ENCODE results near the gene ATP10A. TPM values are rescaled to one million over a fixed set of nuclear protein-coding genes. Genes with fewer than 3 reads are reported as not detected.

The ATP10A gene
- total RNA-seq, 1 experiment from 2014 or later: 2.0 TPM

DNA sequence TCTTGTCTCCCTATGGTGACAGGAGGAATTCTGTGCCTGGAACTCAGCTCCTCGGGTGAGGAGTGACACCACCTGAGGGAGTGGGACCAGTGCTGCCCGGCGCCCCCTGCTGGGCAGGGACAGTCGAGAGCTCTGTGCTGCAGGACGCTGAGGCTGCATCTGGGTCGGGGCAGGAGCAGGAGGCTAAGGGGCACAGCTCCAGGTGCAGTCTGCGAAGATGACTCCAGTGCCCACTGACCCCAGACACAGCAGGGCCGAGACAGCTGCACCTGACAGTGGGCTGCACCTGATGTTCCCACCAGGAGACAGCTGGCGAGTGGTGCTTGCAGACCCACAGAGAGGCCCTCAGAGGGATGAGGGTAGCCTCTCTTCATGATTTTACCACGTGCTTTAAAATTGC lies 152.9 kb downstream of the ATP10A start:
- Histone ChIP-seq H3K27me3 (ENCODE audit: control insufficient read depth, insufficient read depth, low read length) (no peaks in the 10 kb centered on the region), H3K4me3 (ENCODE audit: insufficient read depth, low read depth, low read length) (no peak overlapping the region), H3K36me3 (replicated peaks; ENCODE audit: control insufficient read depth, insufficient read depth, low read length) (no peaks in the 10 kb centered on the region)
- DNase-seq: peak; percentile 94

DNA sequence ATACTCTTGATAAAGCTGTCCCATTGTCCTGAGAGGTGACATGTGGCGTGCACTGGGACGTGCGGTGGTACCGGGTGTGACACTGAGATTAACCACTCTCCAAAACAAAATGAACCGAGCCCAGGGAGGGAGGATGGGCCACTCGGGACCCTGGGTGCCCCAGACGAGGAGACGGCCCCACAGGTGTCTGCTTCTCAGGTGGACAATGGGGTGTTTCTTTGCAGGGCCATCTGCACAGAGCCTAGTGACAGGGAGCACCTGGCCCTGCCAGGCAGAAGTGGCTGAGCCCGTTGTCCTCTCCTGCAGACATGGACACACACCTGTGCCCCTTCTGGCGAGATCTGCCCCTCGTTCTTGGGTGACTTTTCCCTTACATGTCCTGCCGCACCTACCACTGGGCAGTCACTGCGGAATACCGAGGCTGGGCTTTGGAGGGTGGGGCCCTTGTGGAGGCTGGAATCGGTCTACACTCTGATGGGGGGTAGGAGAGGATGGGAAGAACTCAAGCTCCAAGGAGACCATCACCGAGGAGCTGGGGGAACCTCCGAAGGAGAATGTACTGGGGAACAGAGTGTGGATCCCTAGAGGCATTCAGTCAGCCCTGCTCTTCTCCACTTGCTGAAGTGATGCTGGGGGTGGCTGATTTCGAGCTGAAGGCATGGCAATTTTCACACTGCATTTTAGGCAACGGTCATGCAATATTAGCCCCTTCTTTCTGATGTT lies 153.5 kb downstream of the ATP10A start:
- H3K36me3 ChIP-seq (replicated peaks; ENCODE audit: control insufficient read depth, insufficient read depth, low read length): no peaks in the 10 kb centered on the region
- DNase-seq: peak; percentile 58
- H3K27me3 ChIP-seq (ENCODE audit: control insufficient read depth, insufficient read depth, low read length): no peaks in the 10 kb centered on the region
- H3K4me3 ChIP-seq (ENCODE audit: insufficient read depth, low read depth, low read length): no peak overlapping the region

DNA sequence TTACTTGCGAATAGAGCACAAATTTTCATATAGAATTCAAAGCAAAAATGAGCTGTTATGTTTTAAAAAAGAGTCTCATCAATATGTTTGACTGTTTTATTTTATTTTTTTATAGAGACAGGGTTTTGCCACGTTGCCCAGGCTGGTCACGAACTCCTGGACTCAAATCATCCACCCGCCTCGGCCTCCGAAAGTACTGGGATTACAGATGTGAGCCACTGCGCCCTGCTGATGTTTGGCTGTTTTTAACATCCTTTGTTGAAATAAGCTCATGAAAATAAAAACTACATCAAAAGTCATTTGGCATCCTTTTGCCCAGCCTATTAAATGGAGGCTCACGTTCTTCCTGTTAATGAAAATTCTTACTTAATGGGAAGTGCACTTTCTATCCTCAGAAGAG lies 154.7 kb downstream of the ATP10A start:
- no peak for DNase-seq
- no peak overlapping the region for H3K4me3 ChIP-seq (ENCODE audit: insufficient read depth, low read depth, low read length)
- H3K36me3 ChIP-seq (replicated peaks; ENCODE audit: control insufficient read depth, insufficient read depth, low read length): no peaks in the 10 kb centered on the region
- no peaks in the 10 kb centered on the region for H3K27me3 ChIP-seq (ENCODE audit: control insufficient read depth, insufficient read depth, low read length)

DNA sequence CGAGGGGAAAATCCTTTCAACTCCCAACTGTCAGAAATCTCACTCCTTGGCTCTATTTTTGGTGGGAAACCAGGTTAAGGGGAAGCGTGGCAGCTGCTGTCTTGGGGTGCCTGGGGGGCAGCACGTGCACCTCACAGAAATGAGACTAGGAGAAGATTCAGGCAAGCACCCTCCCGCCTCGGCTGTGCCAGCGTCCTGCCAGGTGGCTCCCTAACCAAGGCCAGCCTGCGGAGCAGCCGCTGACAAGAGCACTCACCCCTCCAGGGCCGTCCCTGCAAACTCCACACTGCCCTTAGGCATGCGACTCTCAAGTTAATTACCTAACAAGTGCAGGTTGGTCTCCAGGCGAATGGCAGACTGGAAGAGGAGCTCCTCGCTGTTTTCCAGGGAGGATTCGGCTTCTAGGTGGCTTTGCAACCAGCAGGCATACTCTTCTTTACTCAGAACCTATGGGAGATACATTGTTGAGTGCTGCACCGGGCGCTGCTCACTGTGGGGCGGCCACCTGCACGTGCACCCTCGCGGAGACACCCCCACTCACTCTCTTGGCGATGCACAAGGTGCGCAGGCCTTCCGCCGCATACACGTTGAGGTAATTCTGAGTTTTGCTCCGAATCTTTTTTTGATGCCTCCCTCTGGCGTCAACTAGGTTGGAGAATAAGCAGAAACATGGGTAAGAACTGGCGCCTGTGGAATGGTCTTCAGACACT lies 155.3 kb downstream of the ATP10A start:
- peak; percentile 55 for DNase-seq
- Histone ChIP-seq H3K27me3 (ENCODE audit: control insufficient read depth, insufficient read depth, low read length) (no peaks in the 10 kb centered on the region), H3K36me3 (replicated peaks; ENCODE audit: control insufficient read depth, insufficient read depth, low read length) (no peaks in the 10 kb centered on the region), H3K4me3 (ENCODE audit: insufficient read depth, low read depth, low read length) (no peak overlapping the region)

DNA sequence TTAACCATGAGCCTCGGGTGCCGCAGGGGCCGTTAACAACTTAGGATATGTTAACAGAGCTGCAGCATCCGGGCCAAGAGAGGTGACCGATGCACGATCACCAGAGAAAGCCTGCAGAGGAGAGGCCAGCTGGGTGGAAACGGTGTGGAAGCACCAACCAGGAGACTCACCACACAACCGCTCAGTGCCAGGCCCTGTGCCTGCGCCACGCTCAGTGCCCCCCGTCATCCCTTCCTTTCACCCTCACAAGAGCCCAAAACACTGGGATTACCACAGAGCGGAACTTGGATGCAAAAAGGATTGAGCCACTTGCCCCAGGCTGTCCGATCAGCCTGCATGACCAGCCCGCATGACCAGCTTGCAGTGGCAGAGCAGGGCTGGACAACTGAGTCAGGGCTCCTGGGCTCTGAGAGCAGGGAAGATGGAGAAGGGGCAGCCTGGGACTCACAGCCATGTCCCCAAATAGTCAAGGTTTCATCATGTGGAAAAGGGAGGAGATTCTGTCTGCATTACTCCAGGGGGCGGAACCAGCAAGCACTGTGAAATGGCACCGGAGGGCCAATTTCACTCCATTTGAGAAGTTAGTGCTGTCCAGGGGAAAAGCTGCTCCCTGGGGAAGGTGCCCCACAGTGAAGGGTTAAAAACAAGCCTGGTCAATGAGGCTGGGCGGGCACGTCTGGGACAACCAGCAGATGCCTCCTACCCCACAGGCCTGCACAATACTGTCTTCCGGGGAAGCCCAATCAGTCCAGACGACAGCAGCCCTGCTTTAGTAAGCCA lies 156.8 kb downstream of the ATP10A start:
- DNase-seq: no peak

DNA sequence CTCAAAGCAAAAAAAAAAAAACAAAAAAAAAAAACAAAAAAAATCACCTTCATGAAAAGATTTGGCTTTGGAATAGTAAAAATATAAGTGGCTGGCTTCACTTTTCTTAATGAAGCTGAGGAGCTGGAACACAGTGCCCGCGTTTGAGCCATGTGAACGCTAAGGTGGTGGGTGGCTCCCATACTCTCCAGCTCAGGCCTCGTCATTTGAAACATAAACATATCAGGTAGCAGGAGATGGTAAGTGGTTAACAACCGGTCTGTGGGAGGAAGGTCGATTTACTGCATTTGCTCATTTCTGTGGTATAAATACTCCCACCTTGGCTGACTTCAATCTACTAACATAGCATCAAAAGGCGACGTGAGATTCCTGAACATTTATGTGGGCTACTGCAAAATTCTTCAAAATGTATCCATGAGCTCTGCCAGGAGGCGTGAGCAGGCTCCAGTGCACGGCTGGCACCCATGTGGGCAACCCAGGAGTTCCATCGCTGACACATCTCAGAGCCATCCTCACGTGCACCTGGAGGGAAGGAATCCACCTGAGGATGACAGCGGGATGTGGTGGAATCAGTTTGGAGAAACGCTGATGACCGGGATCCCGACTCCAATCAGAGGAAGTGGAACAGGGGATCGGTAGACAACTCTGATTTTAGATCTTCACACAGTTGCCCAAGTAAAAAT lies 157.6 kb downstream of the ATP10A start:
- DNase-seq: no peak
- H3K4me3 ChIP-seq (ENCODE audit: insufficient read depth, low read depth, low read length): no peak overlapping the region
- H3K27me3 ChIP-seq (ENCODE audit: control insufficient read depth, insufficient read depth, low read length): no peaks in the 10 kb centered on the region
- no peaks in the 10 kb centered on the region for H3K36me3 ChIP-seq (replicated peaks; ENCODE audit: control insufficient read depth, insufficient read depth, low read length)

More for the DNA sequence above, 156.8 kb downstream of the ATP10A start:
- H3K36me3 ChIP-seq (replicated peaks; ENCODE audit: control insufficient read depth, insufficient read depth, low read length): no peaks in the 10 kb centered on the region
- no peaks in the 10 kb centered on the region for H3K27me3 ChIP-seq (ENCODE audit: control insufficient read depth, insufficient read depth, low read length)
- H3K4me3 ChIP-seq (ENCODE audit: insufficient read depth, low read depth, low read length): no peak overlapping the region

DNA sequence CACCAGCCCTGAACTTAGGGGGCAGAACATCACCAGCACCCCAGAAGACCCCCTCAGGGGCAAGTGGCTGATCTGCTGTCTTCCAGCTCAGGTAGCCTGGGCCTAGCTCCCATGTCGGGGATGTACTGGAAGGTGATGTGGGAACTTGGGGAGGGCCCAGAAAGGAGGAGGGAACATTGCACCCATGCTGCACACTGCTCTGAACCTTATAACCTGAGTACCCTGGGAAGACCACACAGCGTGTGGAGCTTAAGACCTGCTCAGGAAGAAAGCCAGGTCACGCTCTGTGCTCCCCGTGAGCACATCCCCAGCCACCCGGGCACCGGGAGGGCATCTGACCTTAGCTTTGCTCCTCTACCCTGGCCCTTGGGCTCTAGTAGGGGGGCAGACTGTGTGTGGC lies 159.4 kb downstream of the ATP10A start:
- H3K36me3 ChIP-seq (replicated peaks; ENCODE audit: control insufficient read depth, insufficient read depth, low read length): no peaks in the 10 kb centered on the region
- no peaks in the 10 kb centered on the region for H3K27me3 ChIP-seq (ENCODE audit: control insufficient read depth, insufficient read depth, low read length)
- DNase-seq: no peak
- H3K4me3 ChIP-seq (ENCODE audit: insufficient read depth, low read depth, low read length): no peak overlapping the region

DNA sequence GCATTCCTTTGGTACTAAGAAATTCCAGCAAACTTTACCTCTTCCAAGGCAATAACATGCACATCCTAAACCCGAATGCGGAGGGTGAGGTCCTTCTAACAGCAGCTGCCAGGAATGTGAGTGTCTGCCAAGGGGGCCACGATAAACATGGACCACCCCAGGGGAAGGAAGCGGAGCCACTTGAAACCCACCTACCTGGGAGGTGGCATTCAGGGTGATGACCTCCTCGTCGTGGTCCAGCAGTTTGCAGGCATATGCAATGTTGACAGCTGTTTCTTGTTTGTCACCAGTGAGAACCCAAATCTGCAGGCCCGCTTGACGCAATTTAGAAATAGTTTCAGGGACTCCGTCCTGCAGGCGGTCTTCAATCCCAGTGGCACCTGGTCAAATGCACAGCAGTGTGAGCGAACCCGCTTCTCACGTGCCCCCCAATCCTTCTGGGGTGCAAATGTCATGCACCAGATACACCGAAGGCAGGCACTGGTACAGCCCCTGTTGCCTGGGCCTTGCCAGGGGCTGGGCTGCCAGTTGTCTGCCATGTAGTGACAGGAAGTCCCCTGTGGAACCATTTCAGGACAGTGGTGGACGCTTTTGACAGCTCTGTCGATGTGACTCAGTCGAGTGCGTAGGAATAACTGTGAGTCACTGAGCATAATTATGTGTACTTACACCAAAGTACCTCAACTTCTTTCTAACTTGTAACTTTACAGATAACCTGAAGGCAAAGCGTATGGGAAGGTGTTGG lies 161.2 kb downstream of the ATP10A start:
- no peak for DNase-seq

GRCh38 chr15:25700916-25701315 lies 162.2 kb downstream of the ATP10A start:
- no peaks in the 10 kb centered on the region for H3K27me3 ChIP-seq (ENCODE audit: control insufficient read depth, insufficient read depth, low read length)
- no peak overlapping the region for H3K4me3 ChIP-seq (ENCODE audit: insufficient read depth, low read depth, low read length)
- no peak for DNase-seq
- H3K36me3 ChIP-seq (replicated peaks; ENCODE audit: control insufficient read depth, insufficient read depth, low read length): no peaks in the 10 kb centered on the region

More for the DNA sequence above, 161.2 kb downstream of the ATP10A start:
- Histone ChIP-seq H3K36me3 (replicated peaks; ENCODE audit: control insufficient read depth, insufficient read depth, low read length) (no peaks in the 10 kb centered on the region), H3K27me3 (ENCODE audit: control insufficient read depth, insufficient read depth, low read length) (no peaks in the 10 kb centered on the region), H3K4me3 (ENCODE audit: insufficient read depth, low read depth, low read length) (no peak overlapping the region)

GRCh38 chr15:25697586-25697985 lies 165.5 kb downstream of the ATP10A start:
- Histone ChIP-seq H3K36me3 (replicated peaks; ENCODE audit: control insufficient read depth, insufficient read depth, low read length) (no peaks in the 10 kb centered on the region), H3K4me3 (ENCODE audit: insufficient read depth, low read depth, low read length) (no peak overlapping the region), H3K27me3 (ENCODE audit: control insufficient read depth, insufficient read depth, low read length) (no peaks in the 10 kb centered on the region)
- DNase-seq: no peak

DNA sequence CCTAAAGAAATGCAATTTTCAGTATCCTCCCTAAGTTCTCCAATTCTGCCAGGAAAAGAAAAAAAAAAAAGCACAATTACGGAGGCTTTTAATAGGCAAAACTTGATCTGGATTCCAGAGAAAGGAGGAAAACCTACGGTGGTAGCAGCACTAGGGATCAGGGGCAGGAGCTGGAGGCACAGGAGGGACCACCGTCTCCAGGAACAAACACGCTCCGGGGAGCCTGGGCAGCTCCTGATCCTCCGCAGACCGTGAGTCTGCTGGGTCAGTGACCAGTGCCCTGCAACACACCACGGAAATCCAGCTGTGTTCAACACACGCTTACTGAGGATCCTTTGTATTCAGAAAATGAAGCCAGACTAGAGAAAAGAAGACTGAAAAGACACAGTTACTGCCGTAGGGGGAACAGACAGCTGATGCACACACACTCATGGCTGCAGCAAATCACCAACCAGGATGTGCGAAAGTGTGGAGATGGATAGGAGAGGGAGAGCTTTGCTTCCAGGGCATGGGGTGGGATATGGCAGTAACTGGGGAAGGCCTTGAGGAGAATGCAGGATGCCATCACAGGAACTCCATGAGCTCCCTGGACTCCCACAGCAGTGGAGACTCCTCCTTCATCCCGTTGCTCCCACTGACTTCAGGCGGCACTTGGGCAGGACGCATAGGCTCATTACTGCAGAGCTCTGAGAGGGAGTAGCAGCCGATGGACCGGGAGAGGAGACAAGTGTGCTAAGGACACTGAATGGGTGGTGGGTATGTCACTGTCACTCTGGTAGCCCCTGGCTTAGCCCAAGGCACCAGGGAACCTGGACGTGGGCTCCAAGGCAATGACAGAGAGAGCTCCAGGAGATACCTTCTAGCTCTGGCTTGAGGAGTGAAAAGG lies 167.0 kb downstream of the ATP10A start:
- Histone ChIP-seq H3K27me3 (ENCODE audit: control insufficient read depth, insufficient read depth, low read length) (no peaks in the 10 kb centered on the region), H3K4me3 (ENCODE audit: insufficient read depth, low read depth, low read length) (no peak overlapping the region), H3K36me3 (replicated peaks; ENCODE audit: control insufficient read depth, insufficient read depth, low read length) (no peaks in the 10 kb centered on the region)
- DNase-seq: no peak

GRCh38 chr15:25694823-25695312 lies 168.3 kb downstream of the ATP10A start:
- Histone ChIP-seq H3K4me3 (ENCODE audit: insufficient read depth, low read depth, low read length) (no peak overlapping the region), H3K36me3 (replicated peaks; ENCODE audit: control insufficient read depth, insufficient read depth, low read length) (no peaks in the 10 kb centered on the region), H3K27me3 (ENCODE audit: control insufficient read depth, insufficient read depth, low read length) (no peaks in the 10 kb centered on the region)
- DNase-seq: no peak

DNA sequence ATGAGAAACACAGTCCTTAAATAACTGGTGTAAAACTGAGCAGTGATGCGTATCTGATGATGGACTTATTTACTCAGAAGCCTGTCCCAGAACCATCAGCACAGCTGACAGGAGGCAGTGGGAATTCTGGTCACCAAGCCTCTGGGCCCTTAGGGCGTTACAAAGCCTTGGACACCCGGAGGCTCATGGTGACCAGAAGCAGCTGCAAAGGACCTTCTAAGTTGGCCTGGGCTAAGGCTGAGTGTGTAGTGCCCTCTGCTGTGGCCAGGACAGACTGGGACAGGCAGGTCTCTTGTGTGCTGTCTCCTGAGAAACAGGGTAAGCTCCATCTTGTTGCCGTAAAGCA lies 168.9 kb downstream of the ATP10A start:
- H3K27me3 ChIP-seq (ENCODE audit: control insufficient read depth, insufficient read depth, low read length): no peaks in the 10 kb centered on the region
- no peaks in the 10 kb centered on the region for H3K36me3 ChIP-seq (replicated peaks; ENCODE audit: control insufficient read depth, insufficient read depth, low read length)
- no peak overlapping the region for H3K4me3 ChIP-seq (ENCODE audit: insufficient read depth, low read depth, low read length)
- no peak for DNase-seq

Measured in H7 (cell line).